Dendritic cell treated with granulocyte-macrophage colony-stimulating factor and Interleukin-4, amounts not matched to agents 40 ng/mL and 50 ng/mL, for 4 days (primary cell): ENCODE results near the gene LMO7.

ENCODE experiments used
- H3K27ac Mint-ChIP-seq: one replicate; pipeline ENCODE4 v1.8.0; 2022; ENCODE audit warnings: mild to moderate bottlenecking, mixed read lengths
- H3K27me3 Mint-ChIP-seq: one replicate; pipeline ENCODE4 v1.8.0; 2022; ENCODE audit warnings: mild to moderate bottlenecking, mixed read lengths
- H3K36me3 Mint-ChIP-seq: one replicate; pipeline ENCODE4 v1.8.0; 2022; ENCODE audit warnings: low read depth, mixed read lengths
- H3K4me1 Mint-ChIP-seq: one replicate; pipeline ENCODE4 v1.8.0; 2022; ENCODE audit warnings: low read depth, mixed read lengths
- H3K4me3 Mint-ChIP-seq: one replicate; pipeline ENCODE4 v1.8.0; 2022; ENCODE audit warnings: mild to moderate bottlenecking, moderate library complexity, mixed read lengths
- H3K9me3 Mint-ChIP-seq: one replicate; pipeline ENCODE4 v1.8.0; 2022; ENCODE audit warnings: mixed read lengths
- intact Hi-C: fragments of 100-400 bp; cut with micrococcal nuclease; formaldehyde crosslinking; loops from one replicate; pipeline ENCODE4 v1.15.0; 2022

LMO7 gene

GRCh38 chr13:75889427-75889826 lies 253.3 kb downstream of the LMO7 start:
- Mint-ChIP-seq H3K36me3 (no peaks in the 10 kb centered on the region), H3K4me1 (no peaks in the 10 kb centered on the region), H3K4me3 (no peak overlapping the region), H3K27ac (no peak overlapping the region), H3K27me3 (no peaks in the 10 kb centered on the region), H3K9me3 (no peaks in the 10 kb centered on the region)
- intact Hi-C loops = no loop called here

- Mint-ChIP-seq H3K27ac (no peak overlapping the region), H3K4me1 (no peaks in the 10 kb centered on the region), H3K9me3 (peaks cover 9% of the 10 kb centered on the region), H3K27me3 (peaks cover 1% of the 10 kb centered on the region), H3K36me3 (no peaks in the 10 kb centered on the region), H3K4me3 (no peak overlapping the region)
- intact Hi-C loops = no loop called here
Observed at GRCh38 chr13:75895168-75895567, 259.0 kb downstream of the LMO7 start.

- no peak overlapping the region for H3K27ac Mint-ChIP-seq
- no peaks in the 10 kb centered on the region for H3K4me1 Mint-ChIP-seq
- intact Hi-C loops = no loop called here
- no peaks in the 10 kb centered on the region for H3K36me3 Mint-ChIP-seq
- peaks cover 1% of the 10 kb centered on the region for H3K27me3 Mint-ChIP-seq
- no peak overlapping the region for H3K4me3 Mint-ChIP-seq
- peaks cover 10% of the 10 kb centered on the region for H3K9me3 Mint-ChIP-seq
Observed at GRCh38 chr13:75896271-75896670, 260.1 kb downstream of the LMO7 start.

GRCh38 chr13:75897386-75897785 lies 261.3 kb downstream of the LMO7 start:
- peaks cover 10% of the 10 kb centered on the region for H3K9me3 Mint-ChIP-seq
- peaks cover 1% of the 10 kb centered on the region for H3K27me3 Mint-ChIP-seq
- no peaks in the 10 kb centered on the region for H3K4me1 Mint-ChIP-seq
- no peaks in the 10 kb centered on the region for H3K36me3 Mint-ChIP-seq
- H3K4me3 Mint-ChIP-seq = no peak overlapping the region
- intact Hi-C loops = no loop called here
- no peak overlapping the region for H3K27ac Mint-ChIP-seq

- no peaks in the 10 kb centered on the region for H3K4me1 Mint-ChIP-seq
- H3K27me3 Mint-ChIP-seq = peaks cover 3% of the 10 kb centered on the region
- H3K36me3 Mint-ChIP-seq = no peaks in the 10 kb centered on the region
- peaks cover 10% of the 10 kb centered on the region for H3K9me3 Mint-ChIP-seq
- H3K4me3 Mint-ChIP-seq = no peak overlapping the region
- H3K27ac Mint-ChIP-seq = no peak overlapping the region
- intact Hi-C loops = no loop called here
Observed at GRCh38 chr13:75901501-75901900, 265.4 kb downstream of the LMO7 start.

- intact Hi-C loops = no loop called here
Observed at GRCh38 chr13:75902166-75903104, 266.3 kb downstream of the LMO7 start.

GRCh38 chr13:75904012-75904411 lies 267.9 kb downstream of the LMO7 start:
- Mint-ChIP-seq H3K4me1 (no peaks in the 10 kb centered on the region), H3K9me3 (peaks cover 10% of the 10 kb centered on the region), H3K27ac (no peak overlapping the region), H3K27me3 (peaks cover 3% of the 10 kb centered on the region), H3K4me3 (no peak overlapping the region), H3K36me3 (no peaks in the 10 kb centered on the region)
- intact Hi-C loops = no loop called here

More at GRCh38 chr13:75902166-75903104, 266.3 kb downstream of the LMO7 start:
- no peak overlapping the region for H3K27ac Mint-ChIP-seq
- peaks cover 3% of the 10 kb centered on the region for H3K27me3 Mint-ChIP-seq
- H3K9me3 Mint-ChIP-seq = peaks cover 10% of the 10 kb centered on the region
- no peaks in the 10 kb centered on the region for H3K36me3 Mint-ChIP-seq
- no peaks in the 10 kb centered on the region for H3K4me1 Mint-ChIP-seq
- no peak overlapping the region for H3K4me3 Mint-ChIP-seq

- intact Hi-C loops = no loop called here
- Mint-ChIP-seq H3K27me3 (peaks cover 3% of the 10 kb centered on the region), H3K4me1 (no peaks in the 10 kb centered on the region), H3K4me3 (no peak overlapping the region), H3K27ac (no peak overlapping the region), H3K36me3 (no peaks in the 10 kb centered on the region), H3K9me3 (no peaks in the 10 kb centered on the region)
Observed at GRCh38 chr13:75906315-75906714, 270.2 kb downstream of the LMO7 start.

GRCh38 chr13:75907044-75907443 lies 270.9 kb downstream of the LMO7 start:
- no peaks in the 10 kb centered on the region for H3K4me1 Mint-ChIP-seq
- intact Hi-C loops = no loop called here
- no peaks in the 10 kb centered on the region for H3K36me3 Mint-ChIP-seq
- H3K9me3 Mint-ChIP-seq = no peaks in the 10 kb centered on the region
- no peak overlapping the region for H3K4me3 Mint-ChIP-seq
- no peak overlapping the region for H3K27ac Mint-ChIP-seq
- peaks cover 3% of the 10 kb centered on the region for H3K27me3 Mint-ChIP-seq

GRCh38 chr13:75908141-75908540 lies 272.0 kb downstream of the LMO7 start:
- Mint-ChIP-seq H3K36me3 (no peaks in the 10 kb centered on the region), H3K4me1 (no peaks in the 10 kb centered on the region), H3K27ac (no peak overlapping the region), H3K27me3 (peaks cover 3% of the 10 kb centered on the region), H3K4me3 (no peak overlapping the region), H3K9me3 (no peaks in the 10 kb centered on the region)
- intact Hi-C loops = no loop called here
